ENCODE data around the gene PNPLA7.
A peak's percentile ranks its signal among the peaks of the same experiment; 100 is the strongest.
"Not testable (repeated sequence)": the region's sequence is repeated elsewhere in the genome, so short reads cannot be mapped to it uniquely, and the experiment has no call there.

The PNPLA7 gene

GRCh38 chr9:137411645-137412380, 138.4 kb downstream of the PNPLA7 start:
- DNase-seq: peak; percentile 61

- DNase-seq: no peak
These were observed 138.9 kb downstream of the PNPLA7 start for GRCh38 chr9:137411260-137411644.

- no peak for DNase-seq
These were observed 139.3 kb downstream of the PNPLA7 start for GRCh38 chr9:137410891-137411249.

GRCh38 chr9:137410236-137410890, 139.8 kb downstream of the PNPLA7 start:
- DNase-seq: not testable (repeated sequence)
